GM19468 (cell line): ENCODE measurements around the gene CTU2.

Source experiments
- ATAC-seq: cut with Tn5 transposase; IDR thresholded peaks from one replicate; pipeline ENCODE4 v1.9.1; 2021; ENCODE audit warnings: mild to moderate bottlenecking, moderate library complexity, moderate number of reproducible peaks; ENCODE audit not compliant: unreplicated experiment; ENCODE audit errors: extremely low read depth

Gene CTU2

DNA sequence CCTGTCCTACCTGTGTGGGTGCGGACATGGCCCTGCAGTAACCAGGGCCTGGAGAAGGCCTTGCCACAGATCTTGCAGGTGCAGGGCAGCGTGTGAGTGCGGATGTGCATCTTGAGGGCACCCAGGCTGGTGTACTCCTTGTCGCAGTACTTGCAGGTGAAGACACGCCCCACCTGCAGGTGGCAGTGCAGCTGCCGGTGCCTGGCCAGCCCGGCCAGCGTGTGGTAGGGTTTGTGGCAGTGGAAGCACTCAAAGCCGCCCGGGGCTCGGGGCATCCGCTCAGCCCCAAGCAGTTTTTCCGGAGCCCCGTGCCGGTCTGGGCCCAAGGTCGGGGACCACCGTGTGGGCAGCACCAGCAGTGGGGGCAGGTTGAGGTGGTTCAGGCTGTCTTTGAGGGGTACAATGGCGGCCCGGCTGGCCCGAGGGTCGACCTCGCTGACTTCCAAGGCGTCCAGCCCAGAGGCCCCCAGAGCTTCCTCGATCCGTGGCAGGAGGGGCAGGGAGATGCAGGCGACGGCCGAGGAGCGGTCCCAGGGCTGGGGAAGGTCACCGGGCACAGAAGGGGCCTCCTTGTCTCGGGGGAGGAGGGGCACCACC lies 25.1 kb upstream of the CTU2 start:
- no peak for ATAC-seq

DNA sequence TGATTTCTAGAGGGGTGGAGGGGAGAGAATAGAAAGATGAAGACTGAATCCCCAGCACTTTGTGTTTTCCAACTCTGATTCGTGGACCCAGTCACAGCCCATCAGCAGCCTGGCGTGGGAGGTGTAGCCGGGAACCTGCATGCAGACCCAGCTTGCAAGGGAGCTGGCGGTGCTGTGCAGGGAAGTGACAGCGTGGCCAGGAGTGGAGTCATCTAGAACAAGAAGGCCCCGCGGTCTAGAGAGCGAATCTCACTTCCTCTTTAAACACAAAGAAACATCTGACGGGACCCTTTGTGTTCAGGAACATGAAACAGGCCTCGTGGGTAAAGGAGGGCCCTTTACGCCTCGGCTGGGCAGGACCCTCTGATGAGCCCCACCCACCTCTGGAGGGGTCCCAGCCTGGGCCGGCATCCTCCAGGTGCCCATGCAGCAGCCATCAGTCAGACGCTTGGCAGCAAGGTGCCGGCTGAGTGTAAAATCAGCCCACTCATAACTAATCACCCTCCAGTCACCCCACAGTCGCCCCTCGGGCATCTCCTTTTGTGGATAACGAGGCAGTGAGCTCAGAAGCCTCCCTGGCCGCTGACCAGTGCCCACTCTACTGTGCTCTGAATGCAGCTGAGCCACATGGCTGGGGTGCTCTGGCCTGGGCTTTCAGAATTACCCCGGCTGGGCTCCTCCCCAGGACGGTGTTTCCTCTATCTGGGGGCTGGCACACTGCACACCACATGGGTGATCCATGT lies 24.4 kb upstream of the CTU2 start:
- peak; percentile 44 for ATAC-seq

DNA sequence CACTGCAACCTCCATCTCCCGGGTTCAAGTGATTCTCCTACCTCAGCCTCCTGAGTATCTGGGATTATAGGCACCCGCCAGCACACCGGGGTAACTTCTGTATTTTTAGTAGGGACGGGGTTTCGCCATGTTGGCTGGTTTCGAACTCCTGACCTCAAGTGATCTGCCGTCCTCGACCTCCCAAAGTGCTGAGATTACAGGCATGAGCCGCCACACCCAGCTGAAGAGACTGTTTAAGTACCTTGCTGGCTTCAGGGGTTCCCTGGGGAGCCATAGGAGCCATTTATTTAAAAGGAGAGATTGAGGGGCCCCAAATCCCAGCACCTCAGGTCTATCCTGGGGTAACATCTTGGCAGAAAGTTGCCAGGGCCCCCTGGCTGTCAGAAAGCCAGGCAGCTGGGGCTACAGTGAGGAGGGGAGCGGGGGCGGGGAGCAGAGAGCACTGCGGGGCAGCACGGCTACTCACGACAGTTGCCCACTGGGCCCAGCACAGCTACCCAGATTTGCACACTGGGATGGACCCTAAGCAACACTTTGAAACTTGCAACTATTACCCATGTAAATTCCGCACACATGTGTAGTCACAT lies 21.6 kb upstream of the CTU2 start:
- ATAC-seq: no peak

DNA sequence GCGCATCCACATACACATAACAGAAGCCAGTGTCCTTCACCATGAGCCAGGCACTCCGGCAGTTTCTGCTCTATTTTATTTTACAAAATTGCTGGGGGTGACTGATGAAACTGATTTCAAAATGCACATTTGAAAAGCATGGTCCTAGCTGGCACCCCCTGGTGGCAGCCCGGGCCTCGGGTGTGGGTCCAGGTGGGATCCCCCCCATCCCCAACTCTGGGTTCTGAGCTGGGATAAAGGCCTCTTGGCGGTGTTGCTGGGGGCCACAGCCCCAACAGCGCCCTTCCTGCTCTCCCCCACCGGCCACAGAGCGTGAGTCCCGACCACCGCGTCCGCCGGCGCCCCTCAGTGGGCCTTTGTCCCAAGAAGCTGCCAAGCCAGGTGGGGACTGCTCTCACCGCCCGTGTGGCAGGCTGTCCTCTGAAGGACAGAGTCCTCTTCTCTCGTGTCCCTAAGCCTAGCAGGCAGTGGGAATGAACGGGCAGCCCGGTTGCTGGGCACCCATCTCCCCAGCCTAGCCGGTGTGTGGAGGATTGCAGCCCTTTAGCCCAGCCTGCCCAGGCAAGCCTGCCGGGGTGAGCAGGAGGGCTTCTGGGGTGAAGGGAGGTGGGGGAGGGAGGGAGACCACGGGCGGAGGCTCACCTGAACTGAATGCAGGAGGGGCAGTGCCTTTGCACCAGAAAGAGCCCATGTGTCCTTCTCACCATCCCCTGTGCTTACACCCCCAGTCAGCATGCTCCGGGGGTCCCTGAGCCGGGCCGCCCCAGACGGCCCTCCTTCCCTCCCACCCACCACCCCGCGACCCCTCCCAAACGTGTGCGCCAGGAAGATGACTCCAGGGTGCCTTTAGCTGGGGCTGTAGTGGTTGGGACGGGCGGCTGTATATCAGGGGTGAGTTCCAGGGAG lies 20.9 kb upstream of the CTU2 start:
- no peak for ATAC-seq

DNA sequence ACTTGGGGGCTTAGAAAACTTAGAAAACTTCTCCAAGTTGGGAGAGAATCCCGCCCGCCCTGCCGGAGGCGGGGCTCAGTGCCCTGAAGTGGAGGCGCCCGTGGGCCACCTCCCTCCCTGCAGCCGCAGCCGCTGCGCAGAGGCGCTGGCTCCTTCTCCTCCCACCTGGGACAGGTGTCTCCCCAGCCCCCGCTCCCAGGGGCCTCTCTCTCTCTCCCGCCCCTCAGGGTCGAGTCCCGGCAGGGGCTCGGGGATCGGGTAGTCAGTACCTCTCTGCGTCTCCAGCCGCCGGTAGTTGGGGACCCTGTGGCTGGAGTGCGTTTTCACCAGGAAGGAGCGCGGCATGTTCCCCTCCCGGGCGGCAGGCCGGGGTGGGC lies 20.3 kb upstream of the CTU2 start:
- ATAC-seq: no peak

DNA sequence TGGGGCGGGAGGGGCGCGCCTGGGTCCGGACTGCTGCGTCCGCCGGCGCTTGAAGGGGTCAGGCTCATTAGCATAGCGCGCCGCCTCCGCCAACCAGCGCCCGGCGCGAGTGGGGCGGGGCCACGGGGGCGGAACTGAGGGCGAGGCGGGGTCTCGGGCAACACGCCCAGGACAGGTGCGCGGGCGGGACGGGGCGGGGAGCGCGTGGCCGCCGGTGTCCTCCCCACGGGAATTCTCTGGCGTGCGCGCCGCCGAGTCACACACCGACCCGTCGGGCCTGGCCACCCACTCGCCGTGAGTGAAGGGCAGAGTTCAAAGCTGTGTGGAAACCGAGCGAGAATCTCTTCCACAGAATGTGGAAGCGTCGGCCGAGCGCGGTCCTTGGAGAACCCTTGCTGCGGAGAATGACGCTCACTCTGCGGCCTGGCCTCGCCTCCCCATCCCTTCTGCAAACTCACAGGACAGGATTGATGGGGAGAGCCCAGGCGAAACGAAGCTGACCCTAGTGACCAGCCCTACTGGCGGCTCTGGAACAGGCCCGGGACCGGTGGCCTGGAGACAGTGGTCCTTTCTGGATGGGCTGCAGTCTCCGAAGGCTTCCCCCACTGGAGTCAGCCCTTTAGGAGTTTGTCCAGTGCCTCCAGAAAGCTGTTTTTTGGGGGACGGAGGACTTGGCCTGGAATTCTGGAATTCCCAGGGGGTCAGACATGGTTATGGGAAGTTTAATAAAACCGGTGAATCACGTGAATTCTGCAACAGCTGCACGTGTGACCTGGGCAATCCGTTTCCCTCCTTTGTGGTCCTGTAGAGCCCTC lies 19.7 kb upstream of the CTU2 start, which contains the start of gene SNAI3:
Gene SNAI3, minus strand, starts transcription at position 69 of the 815 bp plus-strand sequence. CDS start 101 bp downstream, outside the sequence.
- ATAC-seq: peak; percentile 65

DNA sequence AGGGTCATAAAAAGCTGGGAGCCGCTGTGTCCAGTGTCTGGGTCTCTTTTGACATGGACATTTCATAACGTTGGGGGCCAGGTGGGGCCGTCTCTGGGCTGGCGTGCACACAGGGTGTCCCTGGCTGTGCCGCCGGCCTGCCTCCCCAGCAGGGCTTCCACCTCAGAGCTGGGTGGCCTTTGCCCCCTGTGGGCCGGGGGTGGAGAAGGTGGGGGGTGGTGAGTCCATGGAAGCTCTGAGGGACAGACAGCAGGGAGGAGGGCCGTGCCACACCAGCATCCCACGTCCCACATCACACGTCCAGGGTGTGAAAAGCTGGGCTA lies 19.1 kb upstream of the CTU2 start:
- ATAC-seq: no peak

DNA sequence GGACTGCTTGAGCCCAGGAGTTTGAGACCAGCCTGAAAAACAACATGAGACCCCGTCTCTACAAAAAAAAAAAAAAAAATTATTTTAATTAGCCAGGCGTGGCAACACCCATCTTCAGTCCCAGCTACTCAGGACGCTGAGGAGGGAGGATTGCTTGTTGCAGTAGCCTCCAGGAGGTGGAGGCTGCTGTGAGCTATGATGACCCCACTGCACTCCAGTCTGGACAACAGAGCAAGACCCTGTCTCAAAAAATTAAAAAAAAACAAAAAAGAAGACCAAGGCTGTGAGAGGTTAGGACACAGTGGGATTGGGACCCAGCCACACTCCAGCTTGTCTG lies 18.7 kb upstream of the CTU2 start:
- ATAC-seq: no peak

DNA sequence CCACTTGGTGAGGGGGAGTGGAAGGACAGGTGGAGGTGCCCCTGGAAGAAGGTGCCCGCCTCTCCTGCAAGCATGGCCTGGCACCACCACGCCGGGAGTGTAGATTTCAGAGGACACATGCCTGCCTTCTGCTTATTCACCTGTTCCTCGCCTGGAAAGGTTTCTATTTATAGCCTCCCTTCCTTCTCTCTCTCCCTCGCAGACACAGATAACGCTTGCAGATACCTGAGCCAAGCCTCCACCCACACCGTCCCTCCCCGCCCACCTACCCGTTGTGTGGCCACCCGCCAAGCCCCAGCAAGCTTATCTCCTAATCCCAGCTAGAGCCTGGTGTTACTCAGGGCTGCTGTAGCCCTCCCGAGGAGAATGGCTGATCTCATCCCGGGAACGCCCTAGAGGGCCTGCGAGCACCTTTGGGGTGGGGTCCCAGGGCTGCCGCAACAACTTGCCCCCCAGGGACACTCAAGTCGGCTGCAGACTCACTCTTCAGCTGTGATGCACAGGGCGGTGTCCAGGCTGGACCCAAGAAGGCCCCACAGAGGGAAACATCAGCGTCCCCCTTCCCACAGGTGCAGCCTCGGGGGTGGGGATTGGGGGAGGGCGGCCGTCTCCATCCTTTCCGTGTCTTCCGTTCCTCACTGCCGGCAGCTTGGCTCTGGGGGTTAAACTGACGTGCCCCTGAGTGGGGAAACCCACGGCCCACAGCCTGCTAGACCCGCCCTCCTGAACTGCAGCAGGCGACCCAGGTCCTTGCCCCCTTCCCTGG lies 18.1 kb upstream of the CTU2 start:
- ATAC-seq: no peak

DNA sequence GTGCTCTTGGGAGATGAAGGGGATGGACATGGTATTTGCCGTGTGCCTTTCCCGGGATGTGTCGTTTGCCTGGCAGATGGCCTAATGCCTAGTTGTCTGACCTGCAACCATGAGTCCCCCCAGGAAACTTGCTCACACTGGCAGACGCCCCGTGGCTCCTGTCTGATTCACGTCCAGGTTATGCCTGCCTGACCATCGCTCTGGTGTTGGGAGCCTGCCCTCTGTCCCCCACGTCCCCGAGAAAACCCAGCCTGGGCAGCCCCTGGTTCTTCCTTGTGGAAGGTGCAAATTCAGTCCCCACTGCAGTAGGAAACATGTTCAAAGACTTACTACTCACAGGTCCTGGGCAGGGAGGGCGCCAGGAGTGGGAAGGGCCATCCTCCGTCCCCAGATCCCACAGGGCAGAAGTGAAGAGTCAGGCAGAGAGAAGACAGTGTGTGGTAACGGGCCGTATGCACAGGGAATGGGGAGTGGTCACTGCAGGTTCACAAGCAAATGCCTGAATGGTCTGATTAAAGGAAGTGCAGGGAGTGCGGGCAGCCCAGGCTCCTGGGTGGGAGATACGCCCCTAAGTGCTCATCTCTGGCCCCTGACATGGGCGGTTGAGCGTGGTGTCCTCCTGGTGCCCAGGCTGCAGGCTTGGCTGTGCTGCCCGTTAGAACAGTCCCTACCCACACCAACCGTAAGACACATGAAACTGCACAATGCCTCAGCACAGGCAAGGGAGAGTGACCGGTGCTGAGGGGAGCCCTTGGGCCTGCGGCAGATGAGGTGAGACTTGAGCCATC lies 15.8 kb upstream of the CTU2 start:
- ATAC-seq: no peak

DNA sequence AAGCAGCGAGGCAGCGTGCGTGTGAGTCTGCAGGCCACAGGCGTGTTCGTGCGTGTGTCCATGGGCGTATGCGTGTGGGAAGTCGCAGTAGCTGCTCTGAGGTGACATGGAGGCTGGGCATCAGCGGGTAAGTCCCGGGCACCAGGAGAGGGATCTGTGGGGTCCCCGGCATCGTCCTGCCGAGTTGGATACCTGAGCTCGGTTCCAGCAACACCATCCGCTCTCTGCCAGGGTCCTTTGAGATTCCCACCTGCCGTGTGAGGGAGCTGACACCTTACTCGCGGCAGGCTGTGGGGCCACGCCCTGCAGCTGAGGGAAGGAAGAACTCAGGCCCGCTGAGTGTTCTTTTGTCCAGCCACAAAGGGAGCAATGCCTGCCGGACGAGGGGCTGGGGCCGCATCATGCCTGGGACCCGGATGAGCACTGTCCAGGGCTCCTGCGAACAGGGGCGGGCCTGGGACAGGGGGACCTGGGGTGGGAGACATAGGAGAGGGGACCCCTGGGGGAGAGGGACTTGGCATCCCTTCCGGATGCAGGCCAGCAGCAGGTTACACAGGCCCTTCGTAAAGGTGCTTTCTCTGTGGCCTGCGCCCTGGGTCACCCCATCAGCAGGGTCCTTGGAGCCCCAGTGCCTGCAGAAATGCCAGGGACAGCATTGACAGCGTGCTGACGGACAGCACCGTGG lies 15.0 kb upstream of the CTU2 start:
- ATAC-seq: no peak

DNA sequence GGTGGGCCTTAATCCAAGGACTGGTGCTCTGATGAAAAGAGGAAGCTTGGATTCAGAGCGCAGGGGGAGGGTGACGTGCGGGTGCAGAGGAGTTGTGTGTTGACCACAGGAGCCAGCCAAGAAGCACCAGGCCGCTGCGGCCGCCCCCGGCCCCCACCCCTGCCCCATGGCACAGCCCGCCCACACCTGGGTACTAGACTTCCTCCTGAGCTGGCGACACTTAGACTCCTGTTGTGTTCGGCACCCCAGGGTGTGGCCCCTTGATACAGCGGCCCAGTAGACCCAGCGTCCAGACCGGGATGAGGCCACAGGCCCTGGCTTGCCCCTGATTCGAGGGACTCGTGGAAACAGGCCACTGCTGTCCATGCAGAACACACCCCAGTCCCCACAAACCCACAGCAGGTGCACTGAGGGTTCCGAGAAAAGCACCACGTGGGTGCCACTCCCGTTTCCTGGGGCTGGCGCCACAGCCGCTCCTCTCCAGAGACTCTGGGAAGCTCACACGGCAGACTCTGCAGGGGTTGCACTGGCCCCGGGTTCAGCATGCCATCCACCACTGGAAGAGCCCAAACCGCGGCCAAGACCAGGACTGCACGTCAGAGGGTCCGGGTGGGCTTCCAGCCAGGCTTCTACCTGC lies 14.3 kb upstream of the CTU2 start:
- ATAC-seq: no peak

DNA sequence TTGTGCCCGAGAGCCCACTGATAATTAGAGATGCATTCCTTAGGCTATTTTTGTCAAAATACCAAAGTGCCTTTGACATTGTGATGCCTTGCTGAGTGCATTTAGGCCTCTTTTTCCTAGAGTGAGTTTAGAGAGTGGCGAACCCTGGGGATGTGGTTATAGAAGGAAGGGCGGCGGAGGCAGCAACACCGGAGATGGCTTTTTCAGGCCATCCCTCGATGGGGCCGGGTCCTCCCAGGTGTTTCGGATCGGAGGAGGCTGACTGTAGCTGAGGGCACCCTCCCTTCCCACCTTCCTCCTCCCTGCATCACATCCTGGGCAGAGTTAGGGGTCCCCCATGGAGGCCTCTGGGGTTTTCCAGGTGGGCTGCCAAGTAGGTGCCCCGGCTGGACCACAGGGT lies 13.4 kb upstream of the CTU2 start:
- ATAC-seq: no peak

DNA sequence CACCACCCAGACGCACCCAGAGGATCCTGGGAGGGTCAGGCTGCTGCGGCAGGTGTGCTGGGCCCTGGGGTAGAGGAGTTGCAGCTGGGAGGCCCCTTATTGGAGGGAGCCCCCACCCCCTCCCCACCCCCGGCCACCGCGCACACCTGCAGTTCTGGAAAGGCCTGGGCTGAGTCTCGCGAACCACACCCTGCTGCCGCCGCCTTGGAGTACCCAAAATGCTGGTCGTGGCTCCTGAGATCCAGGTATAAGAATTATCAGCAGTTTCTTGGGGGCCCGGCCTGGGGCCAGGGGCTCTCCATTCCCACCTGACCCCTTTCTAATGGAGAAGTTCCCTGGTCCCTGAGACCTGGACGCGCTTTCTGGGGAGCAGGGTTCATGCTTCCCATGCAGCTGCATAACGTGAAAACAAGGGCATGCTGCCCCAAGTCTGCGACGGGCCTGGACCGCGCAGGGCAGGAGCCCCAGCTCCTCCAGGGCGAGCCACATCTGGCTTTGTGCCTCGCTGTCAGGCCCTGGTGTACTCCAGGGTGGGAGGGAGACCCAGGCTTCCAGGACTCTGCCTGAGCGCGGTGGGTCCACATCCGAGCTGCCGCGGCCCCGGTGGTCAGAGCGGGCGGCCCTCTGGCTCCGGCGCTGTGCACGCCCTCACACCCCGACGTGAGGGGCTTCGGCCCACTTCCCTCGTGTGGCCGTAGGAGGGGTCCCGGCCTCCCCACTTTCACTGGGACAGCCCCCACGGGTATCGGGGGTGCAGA lies 12.7 kb upstream of the CTU2 start:
- ATAC-seq: no peak

DNA sequence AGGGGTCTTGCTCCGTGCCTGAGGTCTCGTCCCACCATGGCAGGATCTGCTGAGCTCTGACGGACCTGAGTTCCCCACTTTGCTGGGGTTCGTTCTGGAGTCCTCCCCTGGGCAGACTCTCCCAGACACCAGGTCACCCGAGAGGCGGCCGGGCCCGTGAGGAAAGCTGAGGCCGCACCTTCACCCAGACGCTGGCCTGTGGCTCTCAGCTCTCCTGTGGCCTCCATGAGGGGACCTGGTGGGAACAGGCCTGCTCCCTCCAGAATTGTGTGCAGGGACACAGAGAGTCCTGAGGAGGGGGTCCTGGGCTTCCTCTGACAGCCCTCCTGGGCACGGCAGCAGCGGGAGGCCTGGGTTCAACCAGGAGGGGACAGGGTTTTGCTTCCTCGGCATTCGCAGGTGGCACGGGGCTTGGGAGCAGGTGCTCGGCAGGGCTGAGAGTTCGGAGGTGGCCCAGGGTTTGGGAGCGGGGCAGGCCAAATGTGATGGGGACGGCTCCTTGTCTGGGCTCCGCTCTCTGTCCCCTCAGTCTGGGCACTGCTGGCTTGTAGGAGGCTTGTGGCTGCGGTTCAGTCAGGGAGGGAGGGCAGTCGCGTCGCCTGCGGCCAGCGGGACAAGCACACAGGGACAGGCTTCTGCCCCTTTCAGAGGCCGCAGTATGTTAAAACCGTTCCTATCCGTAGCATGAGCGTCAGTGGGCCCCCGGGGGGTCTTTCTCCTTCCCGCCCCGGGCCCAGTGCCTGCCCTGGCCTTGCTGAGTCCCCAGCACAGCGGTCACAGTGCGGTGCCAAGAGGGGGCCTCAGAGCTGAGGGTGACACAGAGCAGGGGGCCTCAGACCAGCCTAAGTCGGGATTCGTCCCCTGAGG lies 11.8 kb upstream of the CTU2 start:
- no peak for ATAC-seq

DNA sequence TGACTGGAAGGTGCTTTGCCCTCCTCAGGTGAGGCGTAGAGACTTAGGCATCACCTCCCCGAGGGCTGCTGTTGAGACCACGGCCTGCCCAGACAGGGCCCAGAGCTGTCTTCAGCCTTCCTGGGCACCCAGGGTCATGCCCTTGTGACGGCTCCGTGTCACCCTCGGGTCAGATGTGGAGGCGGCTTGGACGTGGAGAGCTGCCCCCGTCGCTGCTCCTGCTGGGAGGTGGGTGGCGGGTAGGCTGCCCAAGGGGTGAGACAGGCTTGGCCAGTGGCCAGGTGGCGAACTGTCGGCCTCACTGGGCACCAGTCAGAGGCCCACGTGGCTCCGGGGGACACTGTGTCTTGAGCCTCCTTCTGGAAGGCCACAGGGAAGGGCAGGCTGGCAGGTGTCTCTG lies 11.1 kb upstream of the CTU2 start:
- no peak for ATAC-seq
